Left ventricle myocardium inferior (tissue), 1 donor: ENCODE data around the gene GRIA1. TPM values are rescaled to one million over a fixed set of nuclear protein-coding genes. Genes with fewer than 3 reads are reported as not detected.
A peak's percentile ranks its signal among the peaks of the same experiment; 100 is the strongest.

Experiments
- DNase-seq: peaks from one replicate; pipeline ENCODE4 v3.0.0-alpha.2; 2020
- H3K27ac ChIP-seq: fragments of 200-600 bp; replicated peaks from 2 replicates; pipeline ENCODE4 v1.8.0; 2021
- H3K27me3 ChIP-seq: fragments of 200-600 bp; 2 replicates; pipeline ENCODE4 v1.8.0; 2021; ENCODE audit warnings: low read depth
- H3K36me3 ChIP-seq: fragments of 200-600 bp; 2 replicates; pipeline ENCODE4 v1.8.0; 2021
- H3K4me1 ChIP-seq: fragments of 200-600 bp; 2 replicates; pipeline ENCODE4 v1.8.0; 2021
- H3K4me3 ChIP-seq: fragments of 200-600 bp; 2 replicates; pipeline ENCODE4 v1.8.0; 2021; ENCODE audit warnings: mild to moderate bottlenecking, moderate library complexity
- H3K9me3 ChIP-seq: fragments of 200-600 bp; replicated peaks from 2 replicates; pipeline ENCODE4 v1.8.0; 2021
- intact Hi-C: fragments of 100-400 bp; cut with micrococcal nuclease; formaldehyde crosslinking; loops from one replicate; pipeline ENCODE4 v1.11.0; 2022
- total RNA-seq: library from RNA; stranded (reverse); fragmentation: NEBNext Ultra II Directional; extraction: Animal tissue kit (Norgen Biotek cat#: 25700); gene quantifications from one replicate; pipeline ENCODE4 v1.2.1, GENCODE V29; 2021
- TF ChIP-seq, protein P1 (sequence below): fragments of 200-600 bp; IDR thresholded peaks from 2 replicates; pipeline ENCODE4 v1.8.0; 2021; ENCODE audit warnings: antibody characterized with exemption, mild to moderate bottlenecking, borderline replicate concordance
- donor health status: DM: no; HTN: yes; CAD: no; lungs with severe emphysema.

Gene GRIA1
- total RNA-seq, 1 donor from 2014 or later: 0.14 TPM

DNA sequence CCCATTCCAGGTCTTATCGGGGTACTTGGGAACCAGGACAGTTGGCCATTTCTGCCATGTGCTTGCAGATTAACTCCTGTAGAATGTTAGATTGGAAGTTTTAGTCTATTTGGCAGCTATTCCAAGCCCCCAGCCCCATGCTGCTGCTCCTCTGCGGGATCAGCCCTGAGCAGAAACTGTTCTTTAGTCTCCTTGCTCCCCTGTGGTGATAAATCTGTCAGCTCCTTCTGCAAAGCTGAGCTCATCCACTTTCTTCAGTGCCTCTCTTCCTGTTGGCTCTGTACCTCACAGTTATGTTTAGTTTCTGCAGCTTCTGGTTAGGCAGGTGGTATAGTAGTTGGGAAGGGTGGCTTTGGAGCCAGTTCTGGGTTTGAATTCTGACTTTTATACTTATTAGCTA, 170.4 kb downstream of the GRIA1 start:
- intact Hi-C loops: no loop called here
- no peak for DNase-seq
- no peak overlapping the region for H3K4me3 ChIP-seq

DNA sequence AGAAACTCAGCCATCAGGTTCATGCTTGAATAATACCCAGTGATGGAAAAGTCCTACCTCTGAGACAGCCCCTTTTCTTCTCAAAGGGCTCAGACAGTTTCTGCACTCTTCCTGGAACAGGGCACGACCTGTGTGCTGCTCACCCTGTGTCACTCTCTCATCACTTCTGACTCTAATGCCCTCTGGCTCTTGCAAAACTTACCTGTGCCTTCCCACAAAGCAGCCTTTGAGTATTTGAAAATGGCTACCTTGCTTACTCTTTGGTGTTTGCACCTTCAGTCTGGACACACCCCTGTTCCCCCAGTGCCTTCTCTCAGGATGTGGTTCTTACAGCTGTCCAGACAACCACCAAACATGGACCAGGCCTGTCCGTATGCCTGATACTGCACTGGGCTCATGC, 171.4 kb downstream of the GRIA1 start:
- Histone ChIP-seq H3K4me1 (peaks cover 4% of the 10 kb centered on the region), H3K9me3 (peaks cover 5% of the 10 kb centered on the region), H3K4me3 (no peak overlapping the region), H3K27ac (no peak overlapping the region), H3K36me3 (no peaks in the 10 kb centered on the region), H3K27me3 (no peaks in the 10 kb centered on the region)
- no peak for DNase-seq
- TF ChIP-seq, protein P1, sequence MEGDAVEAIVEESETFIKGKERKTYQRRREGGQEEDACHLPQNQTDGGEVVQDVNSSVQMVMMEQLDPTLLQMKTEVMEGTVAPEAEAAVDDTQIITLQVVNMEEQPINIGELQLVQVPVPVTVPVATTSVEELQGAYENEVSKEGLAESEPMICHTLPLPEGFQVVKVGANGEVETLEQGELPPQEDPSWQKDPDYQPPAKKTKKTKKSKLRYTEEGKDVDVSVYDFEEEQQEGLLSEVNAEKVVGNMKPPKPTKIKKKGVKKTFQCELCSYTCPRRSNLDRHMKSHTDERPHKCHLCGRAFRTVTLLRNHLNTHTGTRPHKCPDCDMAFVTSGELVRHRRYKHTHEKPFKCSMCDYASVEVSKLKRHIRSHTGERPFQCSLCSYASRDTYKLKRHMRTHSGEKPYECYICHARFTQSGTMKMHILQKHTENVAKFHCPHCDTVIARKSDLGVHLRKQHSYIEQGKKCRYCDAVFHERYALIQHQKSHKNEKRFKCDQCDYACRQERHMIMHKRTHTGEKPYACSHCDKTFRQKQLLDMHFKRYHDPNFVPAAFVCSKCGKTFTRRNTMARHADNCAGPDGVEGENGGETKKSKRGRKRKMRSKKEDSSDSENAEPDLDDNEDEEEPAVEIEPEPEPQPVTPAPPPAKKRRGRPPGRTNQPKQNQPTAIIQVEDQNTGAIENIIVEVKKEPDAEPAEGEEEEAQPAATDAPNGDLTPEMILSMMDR: no peak
- intact Hi-C loops: no loop called here

More for the DNA sequence above, 170.4 kb downstream of the GRIA1 start:
- H3K27ac ChIP-seq: no peak overlapping the region
- peaks cover 4% of the 10 kb centered on the region for H3K9me3 ChIP-seq
- no peaks in the 10 kb centered on the region for H3K36me3 ChIP-seq
- TF ChIP-seq, protein P1: no peak
- peaks cover 4% of the 10 kb centered on the region for H3K4me1 ChIP-seq
- no peaks in the 10 kb centered on the region for H3K27me3 ChIP-seq

DNA sequence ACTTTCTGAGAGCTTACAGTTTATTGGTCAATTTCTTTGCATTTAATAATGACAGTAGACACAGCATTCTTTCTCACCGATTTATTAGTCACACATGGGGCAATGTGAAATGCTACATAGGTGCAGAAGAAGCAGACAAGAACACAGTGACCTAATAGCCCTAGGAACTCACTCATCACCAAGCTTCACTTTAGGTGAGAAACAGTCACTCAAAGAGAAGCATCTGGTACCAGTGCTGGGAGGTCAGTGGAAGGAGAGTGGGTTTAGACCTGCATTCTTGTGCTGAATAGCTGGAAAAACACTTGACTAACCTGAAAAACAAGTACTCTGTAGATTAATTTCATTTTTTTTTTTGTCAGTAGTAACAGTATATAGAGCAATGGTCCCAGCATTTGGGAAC, 179.6 kb downstream of the GRIA1 start:
- Histone ChIP-seq H3K27ac (no peak overlapping the region), H3K9me3 (peaks cover 5% of the 10 kb centered on the region), H3K4me3 (no peak overlapping the region), H3K27me3 (no peaks in the 10 kb centered on the region), H3K4me1 (peaks cover 19% of the 10 kb centered on the region), H3K36me3 (no peaks in the 10 kb centered on the region)
- TF ChIP-seq, protein P1: no peak
- DNase-seq: no peak
- intact Hi-C loops: no loop called here

DNA sequence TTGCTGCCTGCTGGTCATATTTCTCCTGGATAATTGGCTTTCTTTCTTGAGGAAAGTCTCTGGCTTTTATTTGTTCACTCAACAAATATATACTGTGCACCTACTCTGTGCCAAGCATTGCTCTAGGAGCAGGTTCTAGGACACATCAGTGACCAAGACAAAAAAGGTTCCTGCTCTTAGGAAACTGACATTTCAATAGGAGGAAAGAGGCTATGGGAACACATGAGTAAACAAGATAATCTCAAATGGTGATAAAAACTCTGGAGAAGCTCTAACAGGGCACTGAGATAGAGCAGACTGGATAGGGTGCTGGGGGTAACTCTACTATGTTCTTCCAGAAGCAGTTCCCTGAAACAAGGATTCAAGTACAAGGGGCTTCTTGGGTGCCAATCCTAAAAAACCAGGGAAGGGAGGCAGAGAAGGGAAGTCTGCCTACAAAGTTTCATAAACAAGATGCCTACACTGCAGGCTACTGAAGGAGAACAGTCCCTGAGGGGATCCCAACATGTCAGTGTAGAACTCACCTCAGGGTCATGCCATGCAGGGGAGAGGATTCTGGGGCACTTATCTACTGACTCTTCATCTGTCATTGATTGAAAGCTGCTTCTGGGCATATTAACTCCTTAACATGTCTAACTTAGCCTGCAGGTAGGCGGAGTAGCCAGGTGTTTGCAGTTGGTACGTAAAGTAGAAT, 181.3 kb downstream of the GRIA1 start:
- no peak overlapping the region for H3K4me3 ChIP-seq
- DNase-seq: no peak
- H3K36me3 ChIP-seq: no peaks in the 10 kb centered on the region
- TF ChIP-seq, protein P1: no peak
- intact Hi-C loops: no loop called here
- H3K9me3 ChIP-seq: no peaks in the 10 kb centered on the region
- peaks cover 19% of the 10 kb centered on the region for H3K4me1 ChIP-seq
- H3K27me3 ChIP-seq: no peaks in the 10 kb centered on the region
- H3K27ac ChIP-seq: peak overlapping the region; percentile 64

DNA sequence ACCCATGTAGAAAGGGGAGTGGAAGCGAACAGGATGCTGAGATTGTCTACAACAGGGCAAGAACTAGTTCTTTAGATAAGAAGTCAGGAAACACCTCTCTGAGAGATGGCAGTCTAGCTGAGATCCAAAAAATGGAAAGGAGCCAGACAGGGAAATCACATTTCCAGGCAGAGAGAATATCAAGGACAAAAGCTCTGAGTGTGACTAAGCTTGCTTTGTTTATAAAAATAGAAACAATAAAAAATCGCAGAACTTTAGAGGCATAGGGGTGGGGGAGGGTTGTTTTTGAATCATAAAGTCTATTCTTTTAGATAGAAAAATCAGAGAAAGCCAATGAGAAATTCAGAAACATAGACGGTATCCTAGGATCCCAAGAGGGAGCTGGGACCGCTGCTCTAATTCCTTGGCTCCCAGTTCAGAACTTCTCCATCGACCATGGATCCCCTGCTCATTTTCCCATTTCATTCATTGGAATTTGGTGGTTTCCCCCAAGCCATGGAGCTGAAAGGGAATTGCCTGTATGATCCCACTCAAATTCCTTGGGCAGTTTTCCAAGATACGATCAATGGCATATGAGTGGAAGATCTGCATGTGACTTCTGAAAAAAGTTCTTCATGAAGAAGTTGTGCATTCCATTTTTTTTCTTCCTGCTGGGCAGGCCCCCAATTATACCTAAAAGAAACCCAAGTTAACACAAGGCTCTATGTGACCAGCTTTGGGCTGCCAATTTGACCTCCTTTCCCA, 182.0 kb downstream of the GRIA1 start:
- no peaks in the 10 kb centered on the region for H3K36me3 ChIP-seq
- no peaks in the 10 kb centered on the region for H3K27me3 ChIP-seq
- peak overlapping the region; percentile 66 for H3K27ac ChIP-seq
- TF ChIP-seq, protein P1: no peak
- DNase-seq: no peak
- no peak overlapping the region for H3K4me3 ChIP-seq
- no peaks in the 10 kb centered on the region for H3K9me3 ChIP-seq
- intact Hi-C loops: no loop called here
- H3K4me1 ChIP-seq: peaks cover 19% of the 10 kb centered on the region
